ENCODE results near the gene ADAM23. TPM values are rescaled to one million over a fixed set of nuclear protein-coding genes. Genes with fewer than 3 reads are reported as not detected.

ADAM23 gene
- total RNA-seq, 2 donors from 2014 or later = 7.6 to 34.6 TPM

DNA sequence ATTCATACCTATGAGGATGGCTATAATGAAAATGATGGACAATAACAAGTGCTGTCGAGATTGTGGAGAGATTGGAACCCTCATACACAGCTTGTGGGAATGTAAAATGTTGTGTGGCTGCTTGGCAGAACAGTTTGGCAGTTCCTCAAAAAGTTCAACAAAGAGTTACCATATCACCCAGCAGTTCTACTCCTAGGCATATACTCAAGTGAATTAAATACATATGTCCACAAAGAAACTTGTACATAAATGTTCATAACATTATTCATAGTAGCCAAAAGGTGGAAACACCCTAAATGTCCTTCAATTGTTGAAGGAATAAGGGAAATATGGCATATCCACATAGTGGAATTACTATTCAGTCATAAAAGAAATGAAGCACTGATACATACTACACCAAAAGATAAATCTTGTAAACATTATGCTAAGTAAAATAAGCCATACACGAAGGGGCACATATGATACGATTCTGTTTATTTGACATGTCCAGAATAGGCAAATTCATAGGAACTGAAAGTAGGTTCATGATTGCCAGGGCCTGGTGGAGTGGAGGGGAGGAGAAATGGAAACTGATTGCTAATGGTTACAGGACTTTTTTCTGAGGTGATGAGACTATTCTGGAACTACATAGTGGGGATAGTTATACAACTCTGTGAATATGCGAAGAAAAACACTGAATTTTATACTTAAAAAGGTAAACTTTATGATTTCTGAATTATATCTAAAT lies 92.1 kb downstream of the ADAM23 start:
- Histone ChIP-seq H3K27me3 (no peaks in the 10 kb centered on the region), H3K4me1 (no peaks in the 10 kb centered on the region), H3K4me3 (no peak overlapping the region), H3K27ac (no peak overlapping the region), H3K9me3 (no peaks in the 10 kb centered on the region), H3K36me3 (no peaks in the 10 kb centered on the region)
- no peak for DNase-seq (ENCODE audit: low spot score)
- TF ChIP-seq, protein P1, sequence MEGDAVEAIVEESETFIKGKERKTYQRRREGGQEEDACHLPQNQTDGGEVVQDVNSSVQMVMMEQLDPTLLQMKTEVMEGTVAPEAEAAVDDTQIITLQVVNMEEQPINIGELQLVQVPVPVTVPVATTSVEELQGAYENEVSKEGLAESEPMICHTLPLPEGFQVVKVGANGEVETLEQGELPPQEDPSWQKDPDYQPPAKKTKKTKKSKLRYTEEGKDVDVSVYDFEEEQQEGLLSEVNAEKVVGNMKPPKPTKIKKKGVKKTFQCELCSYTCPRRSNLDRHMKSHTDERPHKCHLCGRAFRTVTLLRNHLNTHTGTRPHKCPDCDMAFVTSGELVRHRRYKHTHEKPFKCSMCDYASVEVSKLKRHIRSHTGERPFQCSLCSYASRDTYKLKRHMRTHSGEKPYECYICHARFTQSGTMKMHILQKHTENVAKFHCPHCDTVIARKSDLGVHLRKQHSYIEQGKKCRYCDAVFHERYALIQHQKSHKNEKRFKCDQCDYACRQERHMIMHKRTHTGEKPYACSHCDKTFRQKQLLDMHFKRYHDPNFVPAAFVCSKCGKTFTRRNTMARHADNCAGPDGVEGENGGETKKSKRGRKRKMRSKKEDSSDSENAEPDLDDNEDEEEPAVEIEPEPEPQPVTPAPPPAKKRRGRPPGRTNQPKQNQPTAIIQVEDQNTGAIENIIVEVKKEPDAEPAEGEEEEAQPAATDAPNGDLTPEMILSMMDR (IDR thresholded peaks at IDR 0.05) = no peak

DNA sequence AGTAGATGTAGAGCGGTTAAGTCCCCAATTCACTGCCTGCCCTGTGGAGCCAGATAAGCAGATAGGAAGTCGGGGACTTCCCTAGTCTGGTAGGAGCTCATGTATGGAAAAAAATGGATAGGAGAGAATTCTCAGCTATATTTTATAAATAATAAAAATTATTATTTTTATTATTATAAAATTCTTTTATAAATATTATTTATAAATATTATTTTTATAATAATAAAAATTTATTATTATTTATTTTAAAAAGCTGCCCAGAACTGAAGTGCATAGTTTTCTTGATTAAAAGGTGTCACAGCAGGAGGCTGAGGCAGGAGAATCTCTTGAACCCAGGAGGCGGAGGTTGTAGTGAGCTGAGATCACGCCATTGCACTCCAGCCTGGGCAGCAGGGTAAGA lies 97.4 kb downstream of the ADAM23 start:
- no peak for DNase-seq (ENCODE audit: low spot score)
- H3K27me3 ChIP-seq = no peaks in the 10 kb centered on the region
- no peaks in the 10 kb centered on the region for H3K36me3 ChIP-seq
- H3K27ac ChIP-seq = no peak overlapping the region
- H3K4me1 ChIP-seq = no peaks in the 10 kb centered on the region
- H3K4me3 ChIP-seq = no peak overlapping the region
- H3K9me3 ChIP-seq = no peaks in the 10 kb centered on the region
- TF ChIP-seq, protein P1 (IDR thresholded peaks at IDR 0.05) = no peak

DNA sequence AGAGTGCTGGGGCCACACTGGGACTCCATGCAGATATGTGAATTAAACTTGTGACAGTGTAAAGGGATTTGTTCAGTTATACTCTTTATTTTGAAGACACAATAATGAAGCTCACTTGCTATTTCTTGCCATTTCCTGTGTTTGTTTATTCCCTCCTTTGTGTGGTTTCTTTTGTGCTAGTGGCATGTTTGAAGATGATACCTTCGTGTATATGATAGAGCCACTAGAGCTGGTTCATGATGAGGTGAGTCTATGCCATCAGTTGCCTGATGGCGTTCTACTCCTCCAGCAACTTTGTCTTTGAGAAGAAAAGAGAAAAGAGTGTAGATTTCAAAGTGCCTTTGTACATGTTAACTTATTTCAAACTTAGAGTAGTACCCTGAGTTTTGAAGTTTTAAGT lies 99.7 kb downstream of the ADAM23 start:
- Histone ChIP-seq H3K9me3 (no peaks in the 10 kb centered on the region), H3K4me1 (no peaks in the 10 kb centered on the region), H3K4me3 (no peak overlapping the region), H3K27me3 (no peaks in the 10 kb centered on the region), H3K36me3 (no peaks in the 10 kb centered on the region), H3K27ac (no peak overlapping the region)
- no peak for DNase-seq (ENCODE audit: low spot score)
- TF ChIP-seq, protein P1 (IDR thresholded peaks at IDR 0.05) = no peak

DNA sequence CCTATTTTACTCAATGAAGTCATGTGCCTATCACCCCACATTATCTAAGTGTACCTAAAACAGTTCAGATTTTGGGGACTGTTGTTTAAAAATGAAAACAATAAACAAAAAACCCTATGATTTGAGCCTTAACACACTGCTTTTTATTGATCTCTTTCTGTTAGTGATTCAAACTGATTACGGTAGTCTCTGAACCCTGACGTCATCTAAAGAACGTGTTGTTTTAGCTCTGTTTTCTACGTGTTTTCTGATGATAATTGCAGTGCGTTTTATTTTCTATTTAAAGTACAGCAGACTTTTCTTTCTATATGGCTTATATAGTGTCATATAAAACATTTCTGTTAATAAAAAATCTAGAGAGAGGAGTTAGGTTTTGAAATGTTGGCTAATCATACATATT lies 105.1 kb downstream of the ADAM23 start:
- no peaks in the 10 kb centered on the region for H3K36me3 ChIP-seq
- H3K27me3 ChIP-seq = no peaks in the 10 kb centered on the region
- H3K4me3 ChIP-seq = no peak overlapping the region
- H3K27ac ChIP-seq = no peak overlapping the region
- DNase-seq (ENCODE audit: low spot score) = no peak
- H3K9me3 ChIP-seq = no peaks in the 10 kb centered on the region
- TF ChIP-seq, protein P1 (IDR thresholded peaks at IDR 0.05) = no peak
- no peaks in the 10 kb centered on the region for H3K4me1 ChIP-seq

DNA sequence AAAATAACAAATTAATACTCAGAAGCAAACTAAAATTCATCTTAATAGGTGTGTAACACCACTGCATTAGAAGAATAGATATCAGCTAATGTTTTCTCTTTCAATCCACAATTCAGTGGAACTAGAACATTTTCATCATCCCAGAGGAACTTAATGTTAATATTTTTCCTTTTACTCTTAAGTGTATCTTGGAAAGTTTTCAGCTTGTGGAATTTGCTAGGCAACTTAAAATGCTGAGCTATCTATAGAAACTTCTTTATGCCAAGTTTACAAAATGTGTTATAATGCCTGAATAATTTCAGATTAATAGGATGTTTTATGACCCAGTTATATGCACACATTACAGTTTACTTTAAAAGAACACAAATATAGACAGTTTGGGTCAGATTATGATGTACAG lies 112.4 kb downstream of the ADAM23 start:
- Histone ChIP-seq H3K4me1 (no peaks in the 10 kb centered on the region), H3K4me3 (no peak overlapping the region), H3K27ac (no peak overlapping the region), H3K9me3 (no peaks in the 10 kb centered on the region), H3K36me3 (no peaks in the 10 kb centered on the region), H3K27me3 (no peaks in the 10 kb centered on the region)
- DNase-seq (ENCODE audit: low spot score) = no peak
- TF ChIP-seq, protein P1 (IDR thresholded peaks at IDR 0.05) = no peak
